Measurements from ENCODE around the gene RCAN2.

Gene RCAN2

DNA sequence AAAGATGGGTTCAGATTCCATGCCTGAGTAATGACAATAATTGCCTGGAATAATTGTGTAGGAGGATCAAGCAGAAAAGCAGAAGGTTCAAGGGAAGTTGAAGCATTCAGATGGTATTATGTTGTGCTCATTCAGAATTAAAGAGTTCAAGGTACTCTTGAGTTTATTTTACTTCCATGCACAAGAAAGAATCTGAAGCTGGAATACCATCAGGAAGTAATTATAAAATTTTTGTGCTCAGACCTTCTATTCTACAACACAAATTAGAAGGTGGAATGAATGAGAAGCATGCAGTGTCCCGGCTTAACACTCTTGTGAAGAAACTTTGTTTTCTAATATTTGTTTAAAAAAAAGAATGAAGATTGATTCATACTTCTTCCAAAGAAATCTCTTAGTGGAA is 181.1 kb downstream of the RCAN2 start:
- no peaks in the 10 kb centered on the region for H3K27me3 ChIP-seq (ENCODE audit: insufficient read depth, poor library complexity, severe bottlenecking)
- no peak for DNase-seq (ENCODE audit: low read depth in 1 of 2, low spot score in 1 of 2)
- TF ChIP-seq CTCF (IDR thresholded peaks at IDR 0.05; ENCODE audit: insufficient read depth, low read length) (no peak), GABPA (IDR thresholded peaks at IDR 0.05; ENCODE audit: low read depth) (no peak), SPI1 (IDR thresholded peaks at IDR 0.05; ENCODE audit: borderline replicate concordance, low read depth) (no peak), POLR2AphosphoS5 (IDR thresholded peaks at IDR 0.05; ENCODE audit: low read depth) (no peak)
- TF ChIP-seq, protein P1, sequence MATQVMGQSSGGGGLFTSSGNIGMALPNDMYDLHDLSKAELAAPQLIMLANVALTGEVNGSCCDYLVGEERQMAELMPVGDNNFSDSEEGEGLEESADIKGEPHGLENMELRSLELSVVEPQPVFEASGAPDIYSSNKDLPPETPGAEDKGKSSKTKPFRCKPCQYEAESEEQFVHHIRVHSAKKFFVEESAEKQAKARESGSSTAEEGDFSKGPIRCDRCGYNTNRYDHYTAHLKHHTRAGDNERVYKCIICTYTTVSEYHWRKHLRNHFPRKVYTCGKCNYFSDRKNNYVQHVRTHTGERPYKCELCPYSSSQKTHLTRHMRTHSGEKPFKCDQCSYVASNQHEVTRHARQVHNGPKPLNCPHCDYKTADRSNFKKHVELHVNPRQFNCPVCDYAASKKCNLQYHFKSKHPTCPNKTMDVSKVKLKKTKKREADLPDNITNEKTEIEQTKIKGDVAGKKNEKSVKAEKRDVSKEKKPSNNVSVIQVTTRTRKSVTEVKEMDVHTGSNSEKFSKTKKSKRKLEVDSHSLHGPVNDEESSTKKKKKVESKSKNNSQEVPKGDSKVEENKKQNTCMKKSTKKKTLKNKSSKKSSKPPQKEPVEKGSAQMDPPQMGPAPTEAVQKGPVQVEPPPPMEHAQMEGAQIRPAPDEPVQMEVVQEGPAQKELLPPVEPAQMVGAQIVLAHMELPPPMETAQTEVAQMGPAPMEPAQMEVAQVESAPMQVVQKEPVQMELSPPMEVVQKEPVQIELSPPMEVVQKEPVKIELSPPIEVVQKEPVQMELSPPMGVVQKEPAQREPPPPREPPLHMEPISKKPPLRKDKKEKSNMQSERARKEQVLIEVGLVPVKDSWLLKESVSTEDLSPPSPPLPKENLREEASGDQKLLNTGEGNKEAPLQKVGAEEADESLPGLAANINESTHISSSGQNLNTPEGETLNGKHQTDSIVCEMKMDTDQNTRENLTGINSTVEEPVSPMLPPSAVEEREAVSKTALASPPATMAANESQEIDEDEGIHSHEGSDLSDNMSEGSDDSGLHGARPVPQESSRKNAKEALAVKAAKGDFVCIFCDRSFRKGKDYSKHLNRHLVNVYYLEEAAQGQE (IDR thresholded peaks at IDR 0.05; ENCODE audit: insufficient replicate concordance, low read depth) = no peak
- H3K4me3 ChIP-seq (replicated peaks; ENCODE audit: insufficient read depth, low read length) = no peak overlapping the region
- no peak overlapping the region for H3K27ac ChIP-seq (replicated peaks)

DNA sequence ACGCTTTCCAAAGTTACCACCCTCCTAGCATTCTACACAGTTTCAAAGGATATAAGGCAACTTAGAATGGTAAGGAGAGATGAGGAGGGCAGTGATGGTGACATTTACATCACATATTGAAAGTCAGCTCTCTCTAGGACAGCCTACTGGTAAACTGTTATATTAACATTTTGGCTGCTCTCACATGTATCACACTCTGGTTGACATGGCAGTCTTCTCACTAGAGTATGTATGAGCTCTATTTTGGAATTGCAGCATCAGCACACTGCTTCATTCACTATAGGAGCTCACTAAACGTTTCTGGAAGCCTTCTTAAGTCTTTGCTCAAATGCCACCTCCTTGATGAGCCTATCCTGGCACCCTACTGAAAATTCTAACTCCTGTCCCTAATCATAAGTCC is 184.8 kb downstream of the RCAN2 start:
- H3K27ac ChIP-seq (replicated peaks) = no peak overlapping the region
- no peak for DNase-seq (ENCODE audit: low read depth in 1 of 2, low spot score in 1 of 2)
- no peaks in the 10 kb centered on the region for H3K27me3 ChIP-seq (ENCODE audit: insufficient read depth, poor library complexity, severe bottlenecking)
- no peak for TF ChIP-seq CTCF (IDR thresholded peaks at IDR 0.05; ENCODE audit: insufficient read depth, low read length)
- TF ChIP-seq, protein P1 (IDR thresholded peaks at IDR 0.05; ENCODE audit: insufficient replicate concordance, low read depth) = no peak
- no peak for TF ChIP-seq POLR2AphosphoS5 (IDR thresholded peaks at IDR 0.05; ENCODE audit: low read depth)
- TF ChIP-seq SPI1 (IDR thresholded peaks at IDR 0.05; ENCODE audit: borderline replicate concordance, low read depth) = no peak
- TF ChIP-seq GABPA (IDR thresholded peaks at IDR 0.05; ENCODE audit: low read depth) = no peak
- no peak overlapping the region for H3K4me3 ChIP-seq (replicated peaks; ENCODE audit: insufficient read depth, low read length)

GRCh38 chr6:46305833-46306232 is 185.4 kb downstream of the RCAN2 start:
- H3K27ac ChIP-seq (replicated peaks) = no peak overlapping the region
- H3K4me3 ChIP-seq (replicated peaks; ENCODE audit: insufficient read depth, low read length) = no peak overlapping the region
- no peak for DNase-seq (ENCODE audit: low read depth in 1 of 2, low spot score in 1 of 2)
- TF ChIP-seq POLR2AphosphoS5 (IDR thresholded peaks at IDR 0.05; ENCODE audit: low read depth) (no peak), SPI1 (IDR thresholded peaks at IDR 0.05; ENCODE audit: borderline replicate concordance, low read depth) (no peak), CTCF (IDR thresholded peaks at IDR 0.05; ENCODE audit: insufficient read depth, low read length) (no peak), GABPA (IDR thresholded peaks at IDR 0.05; ENCODE audit: low read depth) (no peak)
- TF ChIP-seq, protein P1 (IDR thresholded peaks at IDR 0.05; ENCODE audit: insufficient replicate concordance, low read depth) = no peak
- H3K27me3 ChIP-seq (ENCODE audit: insufficient read depth, poor library complexity, severe bottlenecking) = no peaks in the 10 kb centered on the region

All from HL-60 (cell line).